ENCODE measurements around the gene RPL29. TPM values are rescaled to one million over a fixed set of nuclear protein-coding genes. Genes with fewer than 3 reads are reported as not detected.

Gene RPL29
- total RNA-seq, 4 donors from 2014 or later: 1,191 to 2,826 (median 1,725) TPM

GRCh38 chr3:51968170-51968775, 27.4 kb downstream of the RPL29 start:
- TF ChIP-seq POLR2A (IDR thresholded peaks at IDR 0.05) (no peak), CTCF (IDR thresholded peaks at IDR 0.05) (no peak)
- Histone ChIP-seq H3K36me3 (no peaks in the 10 kb centered on the region), H3K4me1 (peaks cover 22 to 89% (median 32%) of the 10 kb centered on the region in 3 donors), H3K9me3 (no peaks in the 10 kb centered on the region), H3K27me3 (no peaks in the 10 kb centered on the region), H3K27ac (peak overlapping the region; percentile 77 to 95 (median 91)), H3K4me3 (peak overlapping the region; percentile 60 to 86 (median 78))
- no peak for DNase-seq
- 0 to 33% methylated on average over 2 of the region's 11 CpGs for WGBS, 2 donors
- intact Hi-C loops (cut with DNase I): no loop called here

- Histone ChIP-seq H3K27ac (peak within 1 kb of the TSS; percentile 85 to 95 (median 91)), H3K4me3 (peak within 1 kb of the TSS; percentile 60 to 86 (median 78)), H3K36me3 (no peaks in the 10 kb centered on the region), H3K27me3 (no peaks in the 10 kb centered on the region), H3K4me1 (peaks cover 22 to 89% (median 29%) of the 10 kb centered on the region in 3 donors), H3K9me3 (no peaks in the 10 kb centered on the region)
- WGBS, 2 donors: 0% methylated on average over 18 of the region's 90 CpGs; no CpG with 5 or more reads in 1 of the 2 donors
- DNase-seq: no peak
- intact Hi-C loops (cut with DNase I): no loop called here
- TF ChIP-seq CTCF (IDR thresholded peaks at IDR 0.05): no peak
- peak in 2 of 4 donors; percentile 27 to 72 for TF ChIP-seq POLR2A (IDR thresholded peaks at IDR 0.05)
These were observed 28.1 kb downstream of the RPL29 start, which contains the start of gene PCBP4 for GRCh38 chr3:51967384-51968169. Gene PCBP4 (minus strand): TSS chr3:51967454. CDS start chr3:51961240, 6,214 bp downstream.

GRCh38 chr3:51966922-51967383, 28.7 kb downstream of the RPL29 start:
- H3K4me1 ChIP-seq: peaks cover 22 to 89% (median 28%) of the 10 kb centered on the region in 3 donors
- H3K27ac ChIP-seq: peak overlapping the region; percentile 85 to 95 (median 91)
- 17% methylated on average over 5 to 9 of the region's 33 CpGs for WGBS, 2 donors
- no peak for TF ChIP-seq POLR2A (IDR thresholded peaks at IDR 0.05)
- TF ChIP-seq CTCF (IDR thresholded peaks at IDR 0.05): peak in 1 of 6 experiments; percentile 7
- intact Hi-C loops (cut with DNase I): no loop called here
- H3K27me3 ChIP-seq: no peaks in the 10 kb centered on the region
- no peaks in the 10 kb centered on the region for H3K9me3 ChIP-seq
- no peaks in the 10 kb centered on the region for H3K36me3 ChIP-seq
- H3K4me3 ChIP-seq: peak overlapping the region; percentile 60 to 86 (median 78)
- no peak for DNase-seq

GRCh38 chr3:51966486-51966885, 29.2 kb downstream of the RPL29 start:
- intact Hi-C loops (cut with DNase I): no loop called here
- H3K36me3 ChIP-seq: no peaks in the 10 kb centered on the region
- H3K4me1 ChIP-seq: peaks cover 22 to 91% (median 28%) of the 10 kb centered on the region in 3 donors
- H3K27ac ChIP-seq: peak overlapping the region in 3 of 4 donors; percentile 85 to 95 (median 90)
- 71 to 80% methylated on average over 2 of the region's 5 CpGs for WGBS, 2 donors
- TF ChIP-seq POLR2A (IDR thresholded peaks at IDR 0.05): no peak
- no peak for TF ChIP-seq CTCF (IDR thresholded peaks at IDR 0.05)
- H3K9me3 ChIP-seq: no peaks in the 10 kb centered on the region
- H3K4me3 ChIP-seq: peak overlapping the region; percentile 60 to 86 (median 78)
- H3K27me3 ChIP-seq: no peaks in the 10 kb centered on the region
- DNase-seq: no peak

GRCh38 chr3:51966016-51966415, 29.7 kb downstream of the RPL29 start:
- H3K36me3 ChIP-seq: peaks cover 0 to 2% (median 0%) of the 10 kb centered on the region in 3 donors
- intact Hi-C loops (cut with DNase I): no loop called here
- WGBS, 2 donors: 75 to 78% methylated on average over 1 to 2 of the region's 2 CpGs
- H3K27me3 ChIP-seq: no peaks in the 10 kb centered on the region
- no peaks in the 10 kb centered on the region for H3K9me3 ChIP-seq
- DNase-seq: no peak
- peak overlapping the region in 2 of 4 donors; percentile 85 to 95 for H3K27ac ChIP-seq
- no peak for TF ChIP-seq POLR2A (IDR thresholded peaks at IDR 0.05)
- H3K4me3 ChIP-seq: peak overlapping the region in 2 of 4 donors; percentile 79 to 86
- peaks cover 22 to 87% (median 28%) of the 10 kb centered on the region in 3 donors for H3K4me1 ChIP-seq

Data from esophagus squamous epithelium (tissue), 5 donors.